Naive B cell (primary cell): ENCODE results near the gene XYLT1. TPM values are rescaled to one million over a fixed set of nuclear protein-coding genes. Genes with fewer than 3 reads are reported as not detected.

Experiments
- ATAC-seq, 2 donors: fragments of 150-1000 bp; cut with Tn5 transposase; 2 replicates each; pipeline ENCODE4 v1.10.0; 2021; ENCODE audit warnings: low read depth in 2 of 2, mild to moderate bottlenecking in 2 of 2, moderate library complexity in 2 of 2
- DNase-seq: peaks from one replicate; pipeline ENCODE4 v3.0.0; 2022
- H3K27ac Mint-ChIP-seq, 6 donors: one replicate each; pipeline ENCODE4 v1.8.0; 2020 to 2022; ENCODE audit warnings: mild to moderate bottlenecking in 6 of 6, mixed read lengths in 6 of 6, moderate library complexity in 5 of 6, inconsistent platforms in 2 of 6
- H3K27me3 Mint-ChIP-seq, 3 donors: one replicate each; pipeline ENCODE4 v1.8.0; 2021 to 2022; ENCODE audit warnings: mixed read lengths in 3 of 3, mild to moderate bottlenecking in 1 of 3
- H3K36me3 Mint-ChIP-seq, 2 donors: one replicate each; pipeline ENCODE4 v1.8.0; 2020 to 2022; ENCODE audit warnings: mixed read lengths in 2 of 2, inconsistent platforms in 1 of 2, mild to moderate bottlenecking in 1 of 2
- H3K4me1 Mint-ChIP-seq, 3 donors: one replicate each; pipeline ENCODE4 v1.8.0; 2020 to 2022; ENCODE audit warnings: mixed read lengths in 3 of 3, inconsistent platforms in 1 of 3, mild to moderate bottlenecking in 1 of 3, moderate library complexity in 1 of 3
- H3K4me3 Mint-ChIP-seq, 8 donors: one replicate each; pipeline ENCODE4 v1.8.0; 2020 to 2022; ENCODE audit warnings: mild to moderate bottlenecking in 8 of 8, mixed read lengths in 8 of 8, moderate library complexity in 8 of 8, inconsistent platforms in 2 of 8
- H3K9me3 Mint-ChIP-seq, 7 donors: one replicate each; pipeline ENCODE4 v1.8.0; 2020 to 2022; ENCODE audit warnings: mixed read lengths in 7 of 7, mild to moderate bottlenecking in 5 of 7, inconsistent platforms in 2 of 7, moderate library complexity in 1 of 7
- polyA plus RNA-seq, 6 donors: library from polyadenylated mRNA; unstranded; fragments of 300-500 nt; fragmentation: Illumina TruSeq; gene quantifications; one replicate each; pipeline ENCODE4 v1.2.3, GENCODE V29; 2021; ENCODE audit warnings: low read depth in 6 of 6

Gene XYLT1
- polyA plus RNA-seq, 6 donors from 2014 or later = 1.7 to 8.7 (median 3.9) TPM

- Mint-ChIP-seq H3K27ac (peak overlapping the region in 2 of 6 donors; percentile 30 to 86), H3K9me3 (no peaks in the 10 kb centered on the region), H3K4me3 (no peak overlapping the region), H3K36me3 (peaks cover 7 to 12% of the 10 kb centered on the region in 2 donors), H3K27me3 (no peaks in the 10 kb centered on the region), H3K4me1 (peaks cover 36 to 65% (median 59%) of the 10 kb centered on the region in 3 donors)
- DNase-seq = no peak
- no peak for ATAC-seq
Measured at GRCh38 chr16:17289050-17289449, 181.7 kb downstream of the XYLT1 start.

DNA sequence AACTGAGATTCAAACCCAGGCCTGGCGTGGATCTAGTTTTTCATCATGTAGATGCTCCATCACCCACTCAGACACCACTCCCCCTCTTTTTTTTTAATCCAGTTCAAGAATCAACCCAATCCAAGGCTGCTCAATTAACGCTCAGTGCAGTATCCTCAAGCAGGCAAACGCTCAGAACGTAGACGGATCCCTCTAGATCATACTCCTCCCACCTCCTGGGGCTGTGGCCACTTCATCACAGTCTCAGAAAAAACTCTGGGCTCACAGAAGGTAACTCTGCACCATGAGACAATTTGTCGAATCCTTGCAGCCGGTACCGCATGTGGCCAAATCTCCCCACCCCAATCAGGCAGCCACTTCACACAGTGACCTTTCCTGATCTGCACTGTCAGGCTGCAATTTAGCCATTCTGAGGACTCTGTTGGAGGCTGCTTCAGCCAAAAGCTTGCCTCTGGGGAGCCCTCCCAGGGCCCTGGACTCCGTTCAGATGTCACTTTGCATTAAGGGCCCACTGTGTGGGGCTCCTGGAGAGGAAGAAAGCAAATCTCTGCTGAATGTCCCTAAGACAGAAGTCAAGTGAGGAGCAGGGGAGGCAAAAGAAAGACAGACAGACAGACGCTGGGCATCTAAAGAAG is 183.5 kb downstream of the XYLT1 start:
- Mint-ChIP-seq H3K9me3 (no peaks in the 10 kb centered on the region), H3K36me3 (peaks cover 7 to 9% of the 10 kb centered on the region in 2 donors), H3K4me1 (peaks cover 48 to 68% (median 67%) of the 10 kb centered on the region in 3 donors), H3K27ac (peak overlapping the region in 5 of 6 donors; percentile 42 to 86 (median 84)), H3K27me3 (no peaks in the 10 kb centered on the region), H3K4me3 (peak overlapping the region in 1 of 8 donors; percentile 15)
- DNase-seq (no peak), ATAC-seq (no peak)

DNA sequence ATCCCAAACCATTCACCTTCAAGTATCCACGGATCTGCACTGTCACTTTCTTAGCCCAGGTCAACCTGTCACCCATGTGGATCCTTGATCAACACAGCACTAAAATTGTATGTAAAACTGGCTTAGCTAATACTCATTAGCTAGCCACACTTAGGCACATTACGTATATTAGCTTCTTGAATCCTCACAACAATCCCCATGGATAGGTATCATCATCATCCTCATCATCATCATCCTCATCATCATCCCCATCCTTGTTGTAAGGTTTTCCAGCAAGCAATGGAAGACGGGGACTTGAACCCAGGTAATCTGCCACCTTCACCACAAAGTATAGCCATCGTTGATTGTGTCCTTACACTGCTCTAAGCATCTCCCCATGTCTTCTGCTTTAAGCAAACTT is 184.3 kb downstream of the XYLT1 start:
- H3K27ac Mint-ChIP-seq = peak overlapping the region in 2 of 6 donors; percentile 42 to 51
- H3K27me3 Mint-ChIP-seq = no peaks in the 10 kb centered on the region
- no peak overlapping the region for H3K4me3 Mint-ChIP-seq
- no peaks in the 10 kb centered on the region for H3K9me3 Mint-ChIP-seq
- DNase-seq = no peak
- no peak for ATAC-seq
- H3K4me1 Mint-ChIP-seq = peaks cover 52 to 70% (median 70%) of the 10 kb centered on the region in 3 donors
- peaks cover 7 to 8% of the 10 kb centered on the region in 2 donors for H3K36me3 Mint-ChIP-seq

DNA sequence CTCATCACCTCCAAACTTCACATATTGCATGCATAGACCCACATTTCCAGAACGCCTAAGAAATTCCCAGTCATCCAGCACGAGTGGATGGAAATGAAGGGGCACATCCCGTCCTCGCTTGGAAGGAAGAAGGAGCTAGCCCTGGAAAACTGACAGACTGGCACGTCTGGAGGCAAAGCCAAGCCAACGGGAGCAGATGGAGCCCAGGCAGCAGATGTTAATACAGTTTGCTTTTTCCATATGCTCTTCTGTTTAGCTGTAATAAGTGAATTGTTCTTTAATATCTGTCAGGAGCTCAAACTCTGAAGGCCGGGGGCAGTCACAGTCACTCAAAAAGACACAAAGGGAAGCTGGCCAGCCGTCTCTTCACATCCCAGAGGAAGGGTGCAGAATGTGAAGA is 187.7 kb downstream of the XYLT1 start:
- H3K4me3 Mint-ChIP-seq = peak overlapping the region in 7 of 8 donors; percentile 52 to 89 (median 78)

GRCh38 chr16:17282247-17282646 is 188.5 kb downstream of the XYLT1 start:
- H3K9me3 Mint-ChIP-seq = no peaks in the 10 kb centered on the region
- H3K4me1 Mint-ChIP-seq = peaks cover 72 to 96% (median 91%) of the 10 kb centered on the region in 3 donors
- peak overlapping the region; percentile 35 to 92 (median 79) for H3K4me3 Mint-ChIP-seq
- H3K27me3 Mint-ChIP-seq = no peaks in the 10 kb centered on the region
- peak; percentile 24 for DNase-seq
- no peaks in the 10 kb centered on the region for H3K36me3 Mint-ChIP-seq
- peak overlapping the region in 5 of 6 donors; percentile 14 to 81 (median 27) for H3K27ac Mint-ChIP-seq
- peak; percentile 11 to 14 for ATAC-seq

More for the DNA sequence above, 187.7 kb downstream of the XYLT1 start:
- no peak for DNase-seq
- H3K9me3 Mint-ChIP-seq = no peaks in the 10 kb centered on the region
- no peak for ATAC-seq
- H3K36me3 Mint-ChIP-seq = no peaks in the 10 kb centered on the region
- H3K27me3 Mint-ChIP-seq = no peaks in the 10 kb centered on the region
- peaks cover 71 to 94% (median 88%) of the 10 kb centered on the region in 3 donors for H3K4me1 Mint-ChIP-seq
- H3K27ac Mint-ChIP-seq = peak overlapping the region in 4 of 6 donors; percentile 27 to 70 (median 60)

DNA sequence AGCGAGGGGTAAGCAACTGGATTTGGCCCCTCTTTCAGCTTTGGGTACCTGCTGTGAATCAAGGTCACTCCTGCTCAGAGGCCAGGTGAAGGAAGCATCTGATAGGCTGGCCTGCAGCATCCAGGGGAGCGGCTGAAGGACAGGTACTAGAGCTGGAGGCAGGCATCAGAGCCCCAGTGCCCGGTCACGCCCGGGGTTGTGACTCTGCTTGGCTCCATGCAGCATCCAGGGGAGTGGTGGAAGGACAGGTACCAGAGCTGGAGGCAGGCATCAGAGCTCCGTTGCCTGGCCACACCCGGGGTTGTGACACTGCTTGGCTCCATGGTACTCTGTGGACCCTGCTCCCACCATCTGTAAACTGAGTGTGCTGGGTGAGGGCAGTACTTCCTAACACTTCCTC is 189.7 kb downstream of the XYLT1 start:
- peak overlapping the region in 3 of 8 donors; percentile 25 to 45 (median 27) for H3K4me3 Mint-ChIP-seq
- H3K36me3 Mint-ChIP-seq = no peaks in the 10 kb centered on the region
- no peaks in the 10 kb centered on the region for H3K9me3 Mint-ChIP-seq
- ATAC-seq = no peak
- no peaks in the 10 kb centered on the region for H3K27me3 Mint-ChIP-seq
- peak overlapping the region in 1 of 6 donors; percentile 5 for H3K27ac Mint-ChIP-seq
- DNase-seq = no peak
- H3K4me1 Mint-ChIP-seq = peaks cover 71 to 96% (median 87%) of the 10 kb centered on the region in 3 donors

DNA sequence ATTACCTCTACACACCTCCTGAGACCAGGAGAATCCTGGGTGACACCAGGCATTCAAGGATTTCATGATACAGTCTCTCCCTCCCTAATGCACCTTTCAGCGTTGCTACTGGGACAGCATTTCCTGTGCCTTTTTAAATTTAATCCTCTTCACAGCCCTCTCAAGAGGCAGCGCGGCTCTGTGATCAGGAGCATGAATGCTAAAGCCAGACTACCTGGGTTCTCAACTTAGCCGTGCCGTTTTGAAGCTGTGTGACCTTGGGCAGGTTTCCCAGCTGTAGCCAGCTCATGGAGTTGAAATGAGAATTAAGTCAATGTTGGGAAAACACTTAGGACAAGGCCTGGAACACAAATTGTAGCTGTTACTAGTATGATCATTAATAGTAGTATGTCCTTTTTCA is 191.8 kb downstream of the XYLT1 start:
- H3K4me3 Mint-ChIP-seq = peak overlapping the region in 6 of 8 donors; percentile 17 to 80 (median 62)
- H3K4me1 Mint-ChIP-seq = peaks cover 64 to 96% (median 87%) of the 10 kb centered on the region in 3 donors
- peak overlapping the region; percentile 67 to 94 (median 82) for H3K27ac Mint-ChIP-seq
- no peaks in the 10 kb centered on the region for H3K36me3 Mint-ChIP-seq
- H3K9me3 Mint-ChIP-seq = no peaks in the 10 kb centered on the region
- no peak for ATAC-seq
- DNase-seq = no peak
- H3K27me3 Mint-ChIP-seq = no peaks in the 10 kb centered on the region

- Mint-ChIP-seq H3K27me3 (no peaks in the 10 kb centered on the region), H3K27ac (peak overlapping the region; percentile 56 to 94 (median 82)), H3K36me3 (no peaks in the 10 kb centered on the region), H3K4me1 (peaks cover 54 to 91% (median 84%) of the 10 kb centered on the region in 3 donors), H3K9me3 (no peaks in the 10 kb centered on the region), H3K4me3 (peak overlapping the region; percentile 8 to 87 (median 58))
- peak; percentile 49 for DNase-seq
- ATAC-seq = peak; percentile 79 to 80
Measured at GRCh38 chr16:17277981-17278381, 192.8 kb downstream of the XYLT1 start.

DNA sequence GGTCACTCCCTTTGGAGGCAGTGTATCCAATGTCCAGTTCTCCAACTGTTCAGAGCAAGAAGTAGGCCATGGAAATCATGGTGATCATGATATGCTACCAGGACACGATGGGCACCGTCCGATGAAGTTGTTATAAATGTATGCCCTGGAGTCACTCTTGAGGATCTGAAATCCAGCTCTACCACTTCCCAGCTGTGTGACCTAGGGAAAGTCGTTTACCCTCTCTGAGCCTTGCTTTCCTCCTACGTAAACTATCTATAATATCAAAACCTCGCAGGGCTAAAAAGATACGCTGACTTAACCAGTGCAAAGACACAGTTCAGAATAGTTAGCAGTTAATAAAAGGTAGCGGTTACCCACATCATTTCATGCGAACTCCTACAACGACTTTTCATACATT is 194.2 kb downstream of the XYLT1 start:
- peak overlapping the region in 3 of 6 donors; percentile 21 to 56 (median 42) for H3K27ac Mint-ChIP-seq
- no peak for DNase-seq
- H3K27me3 Mint-ChIP-seq = no peaks in the 10 kb centered on the region
- no peaks in the 10 kb centered on the region for H3K9me3 Mint-ChIP-seq
- no peak overlapping the region for H3K4me3 Mint-ChIP-seq
- no peaks in the 10 kb centered on the region for H3K36me3 Mint-ChIP-seq
- peaks cover 46 to 88% (median 79%) of the 10 kb centered on the region in 3 donors for H3K4me1 Mint-ChIP-seq
- ATAC-seq = no peak

DNA sequence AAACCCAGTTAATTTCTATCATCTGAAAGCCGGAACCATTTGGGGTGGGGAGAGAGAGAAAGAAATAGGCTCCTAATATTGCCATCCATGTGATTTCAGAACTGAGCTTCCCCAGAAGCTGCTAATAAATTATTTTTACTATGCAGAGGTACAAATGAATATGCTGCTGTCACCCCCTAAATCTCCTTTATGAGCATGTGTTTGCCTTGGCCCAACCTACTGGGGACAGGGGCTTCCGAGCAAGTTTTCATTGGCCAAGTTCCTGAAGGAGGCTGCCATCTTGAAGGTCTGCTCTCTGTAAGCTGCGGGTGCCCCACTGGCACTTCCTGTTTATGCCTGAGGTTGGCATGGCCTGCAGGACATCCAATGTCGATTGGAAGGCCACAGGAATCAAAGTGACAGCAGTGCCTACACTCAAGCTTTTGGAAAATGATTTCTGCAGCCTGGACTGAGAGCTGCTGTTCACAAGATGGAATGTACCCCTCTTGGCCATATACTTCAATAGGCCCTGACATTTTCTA is 194.7 kb downstream of the XYLT1 start:
- H3K4me3 Mint-ChIP-seq = peak overlapping the region in 2 of 8 donors; percentile 35 to 48
- H3K4me1 Mint-ChIP-seq = peaks cover 52 to 85% (median 79%) of the 10 kb centered on the region in 3 donors
- no peaks in the 10 kb centered on the region for H3K36me3 Mint-ChIP-seq

DNA sequence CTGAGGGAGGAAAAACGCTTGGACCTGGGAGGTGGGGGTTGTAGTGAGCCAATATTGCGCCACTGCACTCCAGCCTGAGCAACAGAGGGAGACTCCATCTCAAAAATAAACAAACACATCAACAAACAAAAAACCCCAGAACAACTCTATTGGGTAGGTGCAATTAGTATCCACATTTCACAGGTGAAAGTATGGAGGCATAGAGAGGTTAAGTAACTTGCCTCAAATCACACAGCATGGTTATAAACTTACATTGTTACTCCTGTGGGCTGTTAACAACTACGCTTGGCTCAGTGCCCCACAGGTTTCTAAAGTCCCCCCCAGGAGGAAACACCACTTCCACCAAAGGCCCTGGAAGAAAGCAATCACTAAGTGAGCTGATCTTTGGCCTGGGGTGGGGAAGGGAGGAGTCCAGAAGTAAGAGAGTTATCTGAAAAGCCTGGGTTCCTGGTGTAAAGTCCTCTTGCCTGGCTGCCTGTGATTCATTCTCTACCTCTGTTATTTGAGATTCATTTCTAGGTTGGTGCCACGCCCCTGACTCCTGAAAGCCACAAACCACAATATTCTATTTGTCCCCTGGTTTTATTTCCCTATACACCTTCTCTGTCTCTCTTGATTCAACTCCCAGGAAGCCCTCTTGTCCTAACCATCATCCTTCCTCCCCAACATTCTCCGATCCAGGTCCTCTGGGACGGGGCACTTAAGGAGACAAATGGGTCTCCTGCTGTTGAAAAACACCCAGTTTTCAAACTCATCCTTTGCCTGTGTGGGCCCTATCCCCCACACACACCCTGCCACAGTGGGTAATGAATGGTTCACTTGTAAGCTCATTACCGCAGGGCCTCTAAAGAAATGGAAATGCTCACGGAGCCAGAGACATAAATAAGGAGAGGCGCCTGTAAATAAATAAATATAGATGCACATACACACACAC is 195.4 kb downstream of the XYLT1 start:
- peak overlapping the region in 4 of 6 donors; percentile 56 to 92 (median 84) for H3K27ac Mint-ChIP-seq
- H3K9me3 Mint-ChIP-seq = no peaks in the 10 kb centered on the region
- DNase-seq (no peak), ATAC-seq (no peak)
- no peaks in the 10 kb centered on the region for H3K27me3 Mint-ChIP-seq
- no peaks in the 10 kb centered on the region for H3K36me3 Mint-ChIP-seq
- peaks cover 55 to 85% (median 80%) of the 10 kb centered on the region in 3 donors for H3K4me1 Mint-ChIP-seq
- peak overlapping the region in 5 of 8 donors; percentile 36 to 66 (median 51) for H3K4me3 Mint-ChIP-seq

More for the DNA sequence above, 194.7 kb downstream of the XYLT1 start:
- ATAC-seq (no peak), DNase-seq (no peak)
- Mint-ChIP-seq H3K9me3 (no peaks in the 10 kb centered on the region), H3K27ac (peak overlapping the region in 3 of 6 donors; percentile 21 to 92 (median 56)), H3K27me3 (no peaks in the 10 kb centered on the region)

DNA sequence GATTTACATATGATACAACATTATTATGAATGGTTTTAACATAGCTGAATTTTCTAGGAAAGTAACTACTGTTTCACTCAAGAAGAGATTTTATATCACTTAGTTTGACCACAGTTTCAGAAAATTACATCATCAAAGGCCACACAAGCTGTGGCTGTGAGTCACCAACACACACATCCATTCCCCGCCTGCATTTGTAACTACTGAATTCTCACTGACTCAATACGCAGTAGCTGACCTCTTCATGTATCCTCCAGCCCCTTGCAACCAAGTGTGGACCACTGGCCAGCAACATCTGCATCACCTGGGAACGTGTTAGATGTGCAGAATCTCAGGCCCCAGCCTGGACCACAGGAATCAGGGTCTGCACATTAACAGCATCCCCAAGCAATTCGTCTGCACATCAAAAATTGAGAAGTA is 197.6 kb downstream of the XYLT1 start:
- Mint-ChIP-seq H3K4me1 (peaks cover 44 to 77% (median 65%) of the 10 kb centered on the region in 3 donors), H3K27me3 (no peaks in the 10 kb centered on the region), H3K36me3 (no peaks in the 10 kb centered on the region), H3K27ac (peak overlapping the region in 1 of 6 donors; percentile 37), H3K4me3 (no peak overlapping the region), H3K9me3 (no peaks in the 10 kb centered on the region)
- no peak for ATAC-seq
- no peak for DNase-seq

- DNase-seq (no peak), ATAC-seq (no peak)
- Mint-ChIP-seq H3K36me3 (no peaks in the 10 kb centered on the region), H3K4me1 (peaks cover 40 to 73% (median 61%) of the 10 kb centered on the region in 3 donors), H3K9me3 (no peaks in the 10 kb centered on the region), H3K4me3 (no peak overlapping the region), H3K27ac (peak overlapping the region in 2 of 6 donors; percentile 37 to 49), H3K27me3 (no peaks in the 10 kb centered on the region)
Measured at GRCh38 chr16:17272716-17273115, 198.0 kb downstream of the XYLT1 start.
